ENCODE data around the gene YJU2.
A peak's percentile ranks its signal among the peaks of the same experiment; 100 is the strongest.
"Not testable (repeated sequence)": the region's sequence is repeated elsewhere in the genome, so short reads cannot be mapped to it uniquely, and the experiment has no call there.

Gene YJU2

GRCh38 chr19:4232614-4233281, 14.1 kb upstream of the YJU2 start:
- Histone ChIP-seq H4K20me1 (ENCODE audit: insufficient read depth) (no peaks in the 10 kb centered on the region), H3K36me3 (ENCODE audit: insufficient read depth) (no peaks in the 10 kb centered on the region), H3K4me1 (ENCODE audit: low read depth, poor library complexity, severe bottlenecking) (no peaks in the 10 kb centered on the region), H3K27ac (no peak overlapping the region), H3K9ac (no peak overlapping the region), H3K4me2 (no peak overlapping the region), H3K27me3 (ENCODE audit: insufficient read depth, low read depth) (peaks cover 83% of the 10 kb centered on the region), H3K4me3 (IDR thresholded peaks at IDR 0.05; ENCODE audit: insufficient read depth, low read depth, low read length) (no peak overlapping the region), H2AFZ (ENCODE audit: low read depth) (no peak overlapping the region), H3K79me2 (ENCODE audit: insufficient read depth, low read depth) (no peaks in the 10 kb centered on the region)
- no peak for TF ChIP-seq CTCF (conservative IDR thresholded peaks at IDR 0.05; ENCODE audit: low read depth, low read length)

GRCh38 chr19:4233282-4233853, 13.5 kb upstream of the YJU2 start:
- Histone ChIP-seq H3K36me3 (ENCODE audit: insufficient read depth) (no peaks in the 10 kb centered on the region), H3K9ac (no peak overlapping the region), H3K27ac (no peak overlapping the region), H3K27me3 (ENCODE audit: insufficient read depth, low read depth) (peaks cover 80% of the 10 kb centered on the region), H3K79me2 (ENCODE audit: insufficient read depth, low read depth) (no peaks in the 10 kb centered on the region), H3K4me1 (ENCODE audit: low read depth, poor library complexity, severe bottlenecking) (no peaks in the 10 kb centered on the region), H4K20me1 (ENCODE audit: insufficient read depth) (no peaks in the 10 kb centered on the region), H3K4me3 (IDR thresholded peaks at IDR 0.05; ENCODE audit: insufficient read depth, low read depth, low read length) (no peak overlapping the region), H3K4me2 (no peak overlapping the region), H2AFZ (ENCODE audit: low read depth) (no peak overlapping the region)
- peak; percentile 73 for TF ChIP-seq CTCF (conservative IDR thresholded peaks at IDR 0.05; ENCODE audit: low read depth, low read length)

- no peaks in the 10 kb centered on the region for H3K36me3 ChIP-seq (ENCODE audit: insufficient read depth)
- no peaks in the 10 kb centered on the region for H3K79me2 ChIP-seq (ENCODE audit: insufficient read depth, low read depth)
- no peak overlapping the region for H2AFZ ChIP-seq (ENCODE audit: low read depth)
- H4K20me1 ChIP-seq (ENCODE audit: insufficient read depth): no peaks in the 10 kb centered on the region
- no peak for TF ChIP-seq CTCF (conservative IDR thresholded peaks at IDR 0.05; ENCODE audit: low read depth, low read length)
- no peak overlapping the region for H3K27ac ChIP-seq
- H3K9ac ChIP-seq: no peak overlapping the region
- peaks cover 77% of the 10 kb centered on the region; the same call in 1 of the 2 replicates for H3K27me3 ChIP-seq (ENCODE audit: insufficient read depth, low read depth)
- no peak overlapping the region for H3K4me2 ChIP-seq
- no peak overlapping the region for H3K4me3 ChIP-seq (IDR thresholded peaks at IDR 0.05; ENCODE audit: insufficient read depth, low read depth, low read length)
- no peaks in the 10 kb centered on the region for H3K4me1 ChIP-seq (ENCODE audit: low read depth, poor library complexity, severe bottlenecking)
Observed at GRCh38 chr19:4234142-4234861, 12.6 kb upstream of the YJU2 start.

GRCh38 chr19:4234862-4235201, 12.0 kb upstream of the YJU2 start:
- no peak overlapping the region for H3K27ac ChIP-seq
- H3K27me3 ChIP-seq (ENCODE audit: insufficient read depth, low read depth): peaks cover 75% of the 10 kb centered on the region; the same call in 1 of the 2 replicates
- no peak overlapping the region for H2AFZ ChIP-seq (ENCODE audit: low read depth)
- no peaks in the 10 kb centered on the region for H3K79me2 ChIP-seq (ENCODE audit: insufficient read depth, low read depth)
- H3K9ac ChIP-seq: no peak overlapping the region
- H3K4me3 ChIP-seq (IDR thresholded peaks at IDR 0.05; ENCODE audit: insufficient read depth, low read depth, low read length): no peak overlapping the region
- H3K4me1 ChIP-seq (ENCODE audit: low read depth, poor library complexity, severe bottlenecking): no peaks in the 10 kb centered on the region
- no peaks in the 10 kb centered on the region for H3K36me3 ChIP-seq (ENCODE audit: insufficient read depth)
- no peak for TF ChIP-seq CTCF (conservative IDR thresholded peaks at IDR 0.05; ENCODE audit: low read depth, low read length)
- H4K20me1 ChIP-seq (ENCODE audit: insufficient read depth): no peaks in the 10 kb centered on the region
- no peak overlapping the region for H3K4me2 ChIP-seq

- not testable (repeated sequence) for H3K4me2 ChIP-seq; H2AFZ ChIP-seq (ENCODE audit: low read depth); H3K27ac ChIP-seq; H3K4me1 ChIP-seq (ENCODE audit: low read depth, poor library complexity, severe bottlenecking); H4K20me1 ChIP-seq (ENCODE audit: insufficient read depth); H3K36me3 ChIP-seq (ENCODE audit: insufficient read depth); H3K79me2 ChIP-seq (ENCODE audit: insufficient read depth, low read depth); H3K9ac ChIP-seq; H3K4me3 ChIP-seq (IDR thresholded peaks at IDR 0.05; ENCODE audit: insufficient read depth, low read depth, low read length)
- H3K27me3 ChIP-seq (ENCODE audit: insufficient read depth, low read depth): peaks cover 66% of the 10 kb centered on the region; the same call in 1 of the 2 replicates
Observed at GRCh38 chr19:4237510-4237909, 9.4 kb upstream of the YJU2 start.

Data from KMS-11 (cell line).